Activated CD4-positive, alpha-beta T cell treated with anti-CD3 and anti-CD28 coated beads, Interleukin-2, amount 10 ng/mL, durations not matched to agents 24 days and 14 days (primary cell): ENCODE measurements around the gene CUX1. TPM values are rescaled to one million over a fixed set of nuclear protein-coding genes. Genes with fewer than 3 reads are reported as not detected.
"Not testable (repeated sequence)": the region's sequence is repeated elsewhere in the genome, so short reads cannot be mapped to it uniquely, and the experiment has no call there.

Experiments used
- DNase-seq: peaks from one replicate; pipeline ENCODE4 v3.0.0; 2022
- H3K27ac Mint-ChIP-seq: one replicate; pipeline ENCODE4 v1.8.0; 2022; ENCODE audit warnings: mild to moderate bottlenecking, mixed read lengths
- H3K27me3 Mint-ChIP-seq: one replicate; pipeline ENCODE4 v1.8.0; 2022; ENCODE audit warnings: mixed read lengths
- H3K36me3 Mint-ChIP-seq: one replicate; pipeline ENCODE4 v1.8.0; 2022; ENCODE audit warnings: low read depth, mild to moderate bottlenecking, mixed read lengths
- H3K4me1 Mint-ChIP-seq: one replicate; pipeline ENCODE4 v1.8.0; 2021; ENCODE audit warnings: mixed read lengths
- H3K4me3 Mint-ChIP-seq: one replicate; pipeline ENCODE4 v1.8.0; 2022; ENCODE audit warnings: mild to moderate bottlenecking, moderate library complexity, mixed read lengths
- H3K9me3 Mint-ChIP-seq: one replicate; pipeline ENCODE4 v1.8.0; 2021; ENCODE audit warnings: mixed read lengths
- intact Hi-C: fragments of 100-400 bp; cut with micrococcal nuclease; formaldehyde crosslinking; loops from one replicate; pipeline ENCODE4 v1.15.1; 2023
- total RNA-seq: library from RNA; stranded (reverse); gene quantifications from 2 replicates; pipeline ENCODE4 v1.2.3, GENCODE V29; 2022

The CUX1 gene
- total RNA-seq, 1 donor from 2014 or later, result 31.5 TPM

DNA sequence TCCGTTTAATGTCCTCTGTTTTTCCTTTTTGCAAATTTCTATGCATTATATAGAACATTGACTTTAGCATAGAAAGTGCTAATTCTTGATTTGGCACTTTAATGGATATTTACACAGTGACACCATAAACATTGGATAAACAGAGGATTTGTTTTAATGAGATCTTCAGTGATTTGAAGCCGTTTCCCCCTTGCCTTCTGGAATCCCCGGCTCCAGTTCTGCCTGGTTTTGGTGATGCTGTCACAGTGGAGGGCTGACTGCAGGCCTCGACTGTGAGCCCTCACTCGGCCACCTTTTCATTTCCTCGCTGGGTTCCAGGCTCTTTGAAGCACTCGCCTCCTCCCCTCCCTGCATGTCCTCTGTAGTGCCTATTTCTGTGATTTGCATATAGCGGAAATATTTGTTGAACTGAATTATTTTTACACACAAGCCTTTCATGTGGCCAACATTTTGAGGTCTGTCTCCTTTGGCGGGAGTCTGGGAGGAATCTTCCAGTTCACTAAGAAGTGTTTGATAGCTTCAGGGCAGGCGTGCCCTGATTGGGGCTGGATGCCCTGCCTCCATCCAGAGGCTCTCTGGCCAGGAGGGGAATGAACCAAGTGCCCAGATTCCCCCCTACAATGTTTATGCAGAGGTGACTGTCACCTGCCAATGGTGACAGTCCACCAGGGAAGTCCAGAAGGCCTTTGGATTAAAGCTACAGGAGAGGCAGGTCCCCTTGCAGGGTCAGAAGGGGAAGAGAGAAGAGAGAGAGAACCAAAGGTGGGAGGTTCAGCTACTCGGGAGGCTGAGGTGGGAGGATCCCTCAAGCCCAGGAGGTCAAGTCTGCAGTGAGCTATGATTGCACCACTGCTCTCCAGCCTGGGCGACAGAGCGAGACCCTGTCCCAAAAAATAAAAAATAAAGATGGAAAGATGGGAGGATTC, 67.5 kb downstream of the CUX1 start:
- Mint-ChIP-seq H3K36me3 (no peaks in the 10 kb centered on the region), H3K4me3 (peak overlapping the region; percentile 25), H3K4me1 (peaks cover 12% of the 10 kb centered on the region), H3K27ac (peak overlapping the region; percentile 54), H3K9me3 (no peaks in the 10 kb centered on the region), H3K27me3 (no peaks in the 10 kb centered on the region)
- intact Hi-C loops, result no loop called here
- DNase-seq, result peak; percentile 66

DNA sequence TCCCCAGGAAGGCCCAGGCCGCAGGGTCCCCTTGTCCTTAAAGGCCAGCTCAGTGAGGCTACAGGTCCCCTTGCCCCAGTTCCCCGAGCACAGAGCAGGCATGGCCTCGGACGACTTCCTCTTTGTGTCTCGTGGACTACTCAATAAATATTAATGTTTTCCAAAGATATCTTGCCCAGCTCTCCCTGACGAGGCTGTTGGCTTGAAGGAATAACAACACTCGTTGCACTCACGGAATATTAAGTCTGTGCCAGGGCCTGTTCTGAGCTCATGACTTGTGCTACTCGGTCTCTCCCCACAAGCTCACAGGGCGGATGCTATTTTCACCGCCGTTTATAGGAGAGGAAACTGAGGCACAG, 68.2 kb downstream of the CUX1 start:
- DNase-seq, result no peak
- H3K4me1 Mint-ChIP-seq, result peaks cover 12% of the 10 kb centered on the region

DNA sequence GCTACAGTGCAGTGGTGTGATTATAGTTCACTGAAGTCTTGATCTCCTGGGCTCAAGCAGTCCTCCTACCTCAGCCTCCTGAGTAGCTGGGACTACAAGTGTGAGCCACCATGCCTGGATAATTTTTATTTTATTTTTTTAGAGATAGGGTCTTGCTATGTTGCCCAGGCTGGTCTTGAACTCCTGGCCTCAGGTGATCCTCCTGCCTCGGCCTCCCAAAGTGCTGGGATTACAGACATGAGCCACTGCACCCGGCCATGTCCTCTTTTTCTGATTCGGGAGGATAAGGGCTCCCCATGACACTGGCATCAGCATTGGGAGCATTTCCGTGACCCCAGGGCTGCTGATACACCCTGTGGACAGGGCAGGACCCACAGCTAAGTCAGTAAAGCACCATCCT, 69.9 kb downstream of the CUX1 start:
- DNase-seq, H3K36me3 Mint-ChIP-seq, intact Hi-C loops, H3K27ac Mint-ChIP-seq, H3K27me3 Mint-ChIP-seq, H3K4me3 Mint-ChIP-seq, H3K9me3 Mint-ChIP-seq: not testable (repeated sequence)
- H3K4me1 Mint-ChIP-seq, result peaks cover 12% of the 10 kb centered on the region

More for the DNA sequence above, 68.2 kb downstream of the CUX1 start:
- Mint-ChIP-seq H3K4me3 (no peak overlapping the region), H3K9me3 (no peaks in the 10 kb centered on the region), H3K27me3 (no peaks in the 10 kb centered on the region), H3K36me3 (no peaks in the 10 kb centered on the region), H3K27ac (no peak overlapping the region)
- intact Hi-C loops, result no loop called here

DNA sequence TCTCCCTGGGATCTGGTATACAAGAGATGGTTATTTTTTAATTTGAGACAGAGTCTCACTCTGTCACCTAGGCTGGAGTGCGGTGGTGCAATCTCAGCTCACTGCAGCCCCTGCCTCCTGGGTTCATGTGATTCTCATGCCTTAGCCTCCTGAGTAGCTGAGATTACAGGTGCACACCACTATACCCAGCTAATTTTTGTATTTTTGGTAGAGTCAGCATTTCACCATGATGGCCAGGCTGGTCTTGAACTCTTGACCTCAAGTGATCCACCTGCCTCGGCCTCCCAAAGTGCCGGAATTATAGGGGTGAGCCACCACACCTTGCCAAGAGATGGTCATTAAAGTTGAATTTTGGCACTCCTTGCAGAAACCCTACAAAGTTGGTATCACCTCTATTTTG, 71.1 kb downstream of the CUX1 start:
- intact Hi-C loops, H3K4me3 Mint-ChIP-seq, DNase-seq, H3K27me3 Mint-ChIP-seq, H3K36me3 Mint-ChIP-seq, H3K9me3 Mint-ChIP-seq, H3K27ac Mint-ChIP-seq: not testable (repeated sequence)
- H3K4me1 Mint-ChIP-seq, result peaks cover 12% of the 10 kb centered on the region

DNA sequence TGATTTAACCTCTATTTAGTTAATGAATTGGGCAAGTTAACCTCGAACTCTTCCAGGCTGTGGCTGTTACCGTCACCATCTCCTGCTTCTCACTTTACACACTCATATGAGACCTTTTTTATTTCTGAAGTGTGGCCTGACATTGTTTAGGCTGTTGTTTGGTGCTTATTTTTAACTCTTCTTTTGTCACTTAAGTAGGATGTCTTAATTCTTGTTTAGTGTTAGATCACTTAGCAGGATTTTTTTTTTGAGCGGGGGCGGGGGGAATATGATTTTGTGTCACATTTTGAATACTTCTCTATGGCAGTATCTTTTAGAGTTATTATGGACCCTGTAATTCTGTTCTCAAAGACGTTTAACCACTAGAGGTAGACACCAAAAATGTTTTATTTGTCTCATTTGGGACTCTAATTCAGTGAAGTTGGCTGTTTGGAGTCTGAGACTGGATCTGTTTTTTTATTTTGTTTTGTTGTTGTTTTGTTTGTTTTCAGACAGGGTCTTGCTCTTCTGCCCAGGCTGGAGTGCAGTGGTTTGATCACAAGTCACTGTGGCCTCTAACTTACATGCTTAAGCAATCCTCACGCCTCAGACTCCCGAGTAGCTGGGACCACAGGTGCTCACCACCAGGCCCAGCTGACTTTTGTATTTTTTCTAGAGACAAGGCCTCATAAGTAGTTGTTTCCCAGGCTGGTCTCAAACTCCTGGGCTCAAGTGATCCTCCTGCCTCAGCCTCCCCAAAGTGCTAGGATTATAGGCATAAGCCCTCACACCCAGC, 73.5 kb downstream of the CUX1 start:
- DNase-seq, result no peak
- intact Hi-C loops, result no loop called here
- Mint-ChIP-seq H3K36me3 (no peaks in the 10 kb centered on the region), H3K27ac (no peak overlapping the region), H3K4me3 (no peak overlapping the region), H3K27me3 (no peaks in the 10 kb centered on the region), H3K4me1 (no peaks in the 10 kb centered on the region), H3K9me3 (no peaks in the 10 kb centered on the region)

DNA sequence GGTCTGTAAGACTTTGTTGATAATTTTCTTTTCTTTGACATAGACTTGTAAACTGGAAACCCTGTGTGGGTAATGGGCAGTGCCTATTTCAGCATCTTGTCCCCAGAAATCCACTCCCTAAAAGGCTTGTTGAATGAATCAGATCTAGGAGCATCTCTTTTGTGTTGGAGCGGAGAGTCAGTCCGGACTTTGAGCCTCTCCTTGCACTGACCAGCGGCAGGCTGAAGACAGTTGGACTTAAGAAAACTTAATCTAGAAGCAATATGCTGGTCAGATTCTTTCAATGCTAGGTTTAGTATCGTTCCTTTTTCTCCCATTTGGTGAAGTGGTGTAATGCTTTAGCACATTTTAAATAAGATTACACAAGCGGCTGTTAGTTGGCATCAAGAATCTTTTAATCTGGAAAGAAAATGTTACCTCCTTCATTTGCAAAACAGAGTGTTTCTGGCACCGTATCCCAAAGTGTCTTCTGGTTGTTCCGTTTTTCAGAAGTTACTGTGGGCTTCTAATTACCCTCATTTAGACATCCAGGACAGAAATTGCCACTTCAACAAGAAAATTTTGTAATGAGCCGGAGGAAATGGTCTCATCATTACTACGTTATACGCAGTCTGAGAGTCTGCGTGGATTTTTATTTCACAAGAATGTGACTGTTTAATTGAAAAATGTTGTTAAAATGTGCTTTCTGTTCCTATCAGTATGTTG, 74.7 kb downstream of the CUX1 start:
- H3K27ac Mint-ChIP-seq, result no peak overlapping the region
- no peaks in the 10 kb centered on the region for H3K4me1 Mint-ChIP-seq
- no peaks in the 10 kb centered on the region for H3K27me3 Mint-ChIP-seq
- no peaks in the 10 kb centered on the region for H3K9me3 Mint-ChIP-seq
- no peaks in the 10 kb centered on the region for H3K36me3 Mint-ChIP-seq
- H3K4me3 Mint-ChIP-seq, result no peak overlapping the region
- no peak for DNase-seq
- intact Hi-C loops, result no loop called here

DNA sequence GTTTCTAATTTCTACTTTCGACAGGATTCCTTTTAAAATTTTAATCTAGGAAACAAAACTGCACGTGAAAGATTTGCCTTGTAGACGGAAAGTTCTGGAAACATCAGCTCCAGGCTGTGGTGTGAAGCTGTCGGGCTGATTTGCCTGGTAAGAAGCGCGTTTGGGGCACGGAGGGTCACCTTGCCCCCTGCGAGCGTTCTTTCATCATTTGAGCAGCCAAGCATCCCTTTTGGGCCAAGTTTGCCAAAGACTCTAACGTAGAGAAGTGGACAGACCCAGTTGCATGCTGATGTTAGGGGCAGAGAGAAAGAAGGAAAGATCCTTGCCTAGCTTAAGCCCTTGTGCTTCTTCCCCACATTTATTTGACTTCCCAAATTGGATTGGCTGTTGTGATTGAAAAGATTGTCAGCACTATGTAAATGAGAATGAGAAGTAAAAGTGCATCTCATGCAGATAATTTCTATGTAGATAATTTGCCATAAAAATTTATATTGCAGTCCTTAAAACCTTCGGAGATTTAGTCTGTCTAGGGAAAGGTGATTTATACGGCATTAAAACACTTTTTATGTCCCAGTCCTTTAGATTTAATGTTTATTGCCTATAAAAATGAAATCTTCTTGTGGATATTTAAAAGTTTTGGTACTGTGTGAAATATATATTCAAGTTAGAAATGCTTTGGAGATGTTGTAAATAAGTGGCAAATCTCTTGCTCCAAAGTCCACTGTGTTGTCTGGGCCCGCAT, 76.1 kb downstream of the CUX1 start:
- Mint-ChIP-seq H3K9me3 (no peaks in the 10 kb centered on the region), H3K27me3 (no peaks in the 10 kb centered on the region), H3K4me3 (no peak overlapping the region), H3K27ac (no peak overlapping the region), H3K36me3 (no peaks in the 10 kb centered on the region), H3K4me1 (no peaks in the 10 kb centered on the region)
- intact Hi-C loops, result no loop called here
- DNase-seq, result no peak

DNA sequence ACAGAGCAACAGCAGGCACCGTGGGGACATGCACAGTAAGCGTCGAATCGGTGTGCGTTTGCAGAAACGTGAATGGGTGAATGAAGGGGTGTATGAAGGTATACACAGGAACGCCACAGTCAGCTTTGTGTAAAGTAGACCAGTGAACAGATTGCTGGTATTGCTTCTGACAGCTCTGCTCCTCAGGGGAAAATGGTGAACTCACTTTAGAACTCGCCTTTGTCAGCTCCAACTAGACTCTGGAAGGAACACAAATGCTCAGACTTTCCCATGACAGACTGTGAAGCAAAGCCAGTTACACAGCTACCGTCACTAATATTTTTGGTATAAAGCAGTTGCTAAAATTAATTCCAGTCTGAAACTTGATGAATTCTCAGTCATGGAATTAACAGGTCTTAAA, 78.9 kb downstream of the CUX1 start:
- no peak for DNase-seq
- no peaks in the 10 kb centered on the region for H3K9me3 Mint-ChIP-seq
- H3K4me1 Mint-ChIP-seq, result no peaks in the 10 kb centered on the region
- H3K27ac Mint-ChIP-seq, result no peak overlapping the region
- no peaks in the 10 kb centered on the region for H3K27me3 Mint-ChIP-seq
- no peaks in the 10 kb centered on the region for H3K36me3 Mint-ChIP-seq
- no peak overlapping the region for H3K4me3 Mint-ChIP-seq
- intact Hi-C loops, result no loop called here

DNA sequence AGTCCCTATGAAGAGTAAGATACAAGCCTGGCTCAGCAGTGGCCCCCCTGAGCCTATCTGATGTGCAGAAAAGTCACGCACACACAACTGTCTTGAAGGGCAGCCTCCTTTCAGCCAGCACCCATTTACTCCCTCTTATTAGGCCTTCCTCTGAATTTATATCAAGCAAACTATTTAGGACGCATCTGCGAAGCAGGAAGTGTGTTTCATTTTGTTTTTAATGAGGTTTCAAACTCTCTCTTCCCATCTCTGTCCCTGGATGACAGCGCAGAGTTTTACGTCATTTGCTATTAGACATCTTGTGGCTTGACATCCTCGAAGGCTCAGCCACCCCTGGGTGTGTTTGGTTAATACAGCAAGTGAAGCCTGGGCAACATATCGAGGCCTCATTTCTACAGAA, 79.5 kb downstream of the CUX1 start:
- Mint-ChIP-seq H3K9me3 (no peaks in the 10 kb centered on the region), H3K27ac (no peak overlapping the region), H3K4me1 (no peaks in the 10 kb centered on the region), H3K4me3 (no peak overlapping the region), H3K27me3 (no peaks in the 10 kb centered on the region), H3K36me3 (no peaks in the 10 kb centered on the region)
- no peak for DNase-seq
- intact Hi-C loops, result no loop called here

DNA sequence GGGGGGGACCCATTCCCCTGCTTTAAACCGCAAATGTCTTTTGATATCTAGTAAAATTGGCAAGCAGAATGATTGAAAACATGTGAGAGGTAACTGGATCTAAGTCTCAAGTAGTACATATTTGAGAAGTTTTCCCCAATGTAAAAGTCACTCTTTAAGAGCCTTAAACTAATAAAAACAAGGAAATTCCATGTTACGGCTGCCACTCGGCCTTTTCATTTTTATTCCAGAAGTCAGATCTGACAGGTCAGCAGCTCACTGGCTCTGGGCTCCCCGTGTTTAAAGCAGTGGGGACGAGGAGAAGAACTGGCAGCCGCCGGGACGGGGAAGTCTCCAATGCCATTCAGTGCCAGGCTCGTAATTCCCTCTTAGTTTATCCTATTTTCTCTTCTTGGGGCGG, 80.7 kb downstream of the CUX1 start:
- intact Hi-C loops, result no loop called here
- Mint-ChIP-seq H3K36me3 (no peaks in the 10 kb centered on the region), H3K4me3 (no peak overlapping the region), H3K9me3 (no peaks in the 10 kb centered on the region), H3K27me3 (no peaks in the 10 kb centered on the region), H3K4me1 (no peaks in the 10 kb centered on the region), H3K27ac (no peak overlapping the region)
- DNase-seq, result no peak

DNA sequence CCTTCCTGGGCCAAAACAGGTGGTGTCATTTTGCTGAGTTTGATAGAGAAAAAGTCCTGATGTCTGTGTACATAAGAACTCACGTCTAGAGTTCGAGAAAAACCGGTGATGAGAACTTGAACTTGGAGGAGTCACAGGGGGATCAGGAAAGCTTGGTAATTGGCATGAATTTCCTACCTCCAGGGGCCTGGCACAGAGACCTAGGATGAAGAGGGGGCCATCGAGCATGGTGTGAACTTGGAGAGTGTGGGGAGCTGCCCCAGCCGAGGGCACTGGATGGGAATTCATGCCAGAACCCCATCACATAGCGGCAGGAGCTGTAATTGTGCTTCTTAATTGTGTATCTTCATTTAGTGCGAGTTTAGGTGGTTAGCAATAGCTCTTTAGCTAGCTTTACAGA, 82.2 kb downstream of the CUX1 start:
- no peak overlapping the region for H3K27ac Mint-ChIP-seq
- H3K36me3 Mint-ChIP-seq, result no peaks in the 10 kb centered on the region
- no peaks in the 10 kb centered on the region for H3K27me3 Mint-ChIP-seq
- DNase-seq, result no peak
- H3K9me3 Mint-ChIP-seq, result no peaks in the 10 kb centered on the region
- intact Hi-C loops, result no loop called here
- H3K4me3 Mint-ChIP-seq, result no peak overlapping the region
- no peaks in the 10 kb centered on the region for H3K4me1 Mint-ChIP-seq

DNA sequence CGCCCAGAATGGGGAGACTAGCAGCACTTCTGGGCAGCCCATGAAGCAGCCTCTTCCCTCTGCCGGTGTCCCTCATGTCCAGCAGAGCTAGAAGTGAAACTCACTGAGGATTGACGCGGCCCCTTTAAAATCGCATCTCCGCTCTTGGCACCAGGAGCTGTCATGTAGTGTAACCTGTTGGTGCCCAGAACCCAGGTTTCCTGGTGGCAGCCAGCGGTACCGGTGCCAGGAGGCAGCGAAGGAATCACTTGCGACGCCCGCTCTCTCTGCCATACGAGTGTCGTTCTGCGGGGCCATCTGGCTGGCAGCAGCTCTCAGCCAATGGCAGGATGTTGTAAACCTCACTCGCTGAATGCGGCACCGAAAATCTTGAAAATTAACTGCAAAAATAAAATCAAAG, 82.7 kb downstream of the CUX1 start:
- no peaks in the 10 kb centered on the region for H3K27me3 Mint-ChIP-seq
- no peak overlapping the region for H3K27ac Mint-ChIP-seq
- H3K4me1 Mint-ChIP-seq, result no peaks in the 10 kb centered on the region
- H3K36me3 Mint-ChIP-seq, result no peaks in the 10 kb centered on the region
- no peak overlapping the region for H3K4me3 Mint-ChIP-seq
- intact Hi-C loops, result no loop called here
- no peak for DNase-seq
- no peaks in the 10 kb centered on the region for H3K9me3 Mint-ChIP-seq

DNA sequence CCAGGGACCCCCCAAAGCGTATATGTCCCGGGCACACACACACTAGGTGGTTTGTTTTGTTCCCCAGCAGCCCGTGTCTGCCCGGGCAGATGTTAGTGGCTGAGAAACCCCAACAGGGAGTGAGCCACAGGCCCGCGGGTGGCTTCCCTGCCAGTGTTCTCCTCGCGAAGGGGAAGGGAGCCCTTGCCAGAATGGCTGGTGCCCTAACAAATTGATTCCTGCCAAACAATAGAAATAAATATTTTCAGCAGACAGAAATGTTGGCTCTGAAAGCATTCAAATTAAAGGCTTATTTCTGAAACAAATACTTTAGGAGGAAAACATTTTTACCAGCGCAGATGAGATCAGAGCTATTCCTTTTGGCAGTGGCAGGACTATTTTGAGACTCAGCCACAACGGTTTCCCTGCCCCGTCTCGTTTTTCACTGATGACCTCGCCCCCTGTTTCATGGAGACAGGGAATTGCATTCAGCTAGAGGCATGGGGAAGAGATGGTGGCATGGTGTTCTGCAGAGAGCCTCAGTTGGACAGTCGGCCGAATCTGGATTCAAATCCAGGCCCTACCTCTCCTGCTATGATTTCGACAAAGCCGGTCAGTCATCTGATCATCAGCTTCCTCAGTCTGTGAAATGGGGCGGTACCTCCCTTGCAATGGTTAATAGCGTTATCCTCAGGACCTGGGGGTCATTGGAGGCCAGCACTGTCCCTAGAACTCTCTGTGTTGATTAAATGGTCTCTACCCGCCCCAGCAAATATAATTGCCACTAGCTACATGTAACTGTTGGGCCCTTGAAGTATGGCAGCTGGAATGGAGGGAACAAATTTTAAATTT, 84.5 kb downstream of the CUX1 start:
- Mint-ChIP-seq H3K36me3 (no peaks in the 10 kb centered on the region), H3K27ac (no peak overlapping the region), H3K9me3 (no peaks in the 10 kb centered on the region), H3K4me3 (no peak overlapping the region), H3K27me3 (no peaks in the 10 kb centered on the region), H3K4me1 (no peaks in the 10 kb centered on the region)
- DNase-seq, result no peak
- intact Hi-C loops, result no loop called here
